Endothelial cell (in vitro differentiated cells): ENCODE results near the gene SLC22A17. TPM values are rescaled to one million over a fixed set of nuclear protein-coding genes. Genes with fewer than 3 reads are reported as not detected.

Source experiments
- DNase-seq: peaks from one replicate; pipeline ENCODE4 v3.0.0; 2021; ENCODE audit warnings: low spot score
- H3K27ac Mint-ChIP-seq: one replicate; pipeline ENCODE4 v1.8.0; 2021; ENCODE audit warnings: mixed read lengths, inconsistent platforms; ENCODE audit not compliant: unreplicated experiment
- H3K27me3 Mint-ChIP-seq: one replicate; pipeline ENCODE4 v1.8.0; 2021; ENCODE audit warnings: mild to moderate bottlenecking, moderate library complexity, mixed read lengths, inconsistent platforms; ENCODE audit not compliant: unreplicated experiment
- H3K36me3 Mint-ChIP-seq: one replicate; pipeline ENCODE4 v1.8.0; 2021; ENCODE audit warnings: mild to moderate bottlenecking, low read depth, mixed read lengths, inconsistent platforms; ENCODE audit not compliant: unreplicated experiment
- H3K4me1 Mint-ChIP-seq: one replicate; pipeline ENCODE4 v1.8.0; 2021; ENCODE audit warnings: mild to moderate bottlenecking, mixed read lengths, inconsistent platforms; ENCODE audit not compliant: unreplicated experiment
- H3K4me3 Mint-ChIP-seq: one replicate; pipeline ENCODE4 v1.8.0; 2021; ENCODE audit warnings: mild to moderate bottlenecking, mixed read lengths, inconsistent platforms; ENCODE audit not compliant: unreplicated experiment
- H3K9me3 Mint-ChIP-seq: one replicate; pipeline ENCODE4 v1.8.0; 2021; ENCODE audit warnings: mixed read lengths, inconsistent platforms; ENCODE audit not compliant: unreplicated experiment
- CTCF ChIP-seq: fragments of 200-600 bp; sonication (generic); IDR thresholded peaks from one replicate; pipeline ENCODE4 v1.5.0; 2021; ENCODE audit warnings: antibody characterized with exemption; ENCODE audit not compliant: unreplicated experiment
- total RNA-seq: library from RNA; stranded (reverse); fragmentation: NEBNext Ultra II Directional; extraction: Animal tissue kit (Norgen Biotek cat#: 25700); gene quantifications from one replicate; pipeline ENCODE4 v1.2.1, GENCODE V29; 2021; ENCODE audit not compliant: unreplicated experiment

Gene SLC22A17
- total RNA-seq, 1 donor from 2014 or later: 35.3 TPM

DNA sequence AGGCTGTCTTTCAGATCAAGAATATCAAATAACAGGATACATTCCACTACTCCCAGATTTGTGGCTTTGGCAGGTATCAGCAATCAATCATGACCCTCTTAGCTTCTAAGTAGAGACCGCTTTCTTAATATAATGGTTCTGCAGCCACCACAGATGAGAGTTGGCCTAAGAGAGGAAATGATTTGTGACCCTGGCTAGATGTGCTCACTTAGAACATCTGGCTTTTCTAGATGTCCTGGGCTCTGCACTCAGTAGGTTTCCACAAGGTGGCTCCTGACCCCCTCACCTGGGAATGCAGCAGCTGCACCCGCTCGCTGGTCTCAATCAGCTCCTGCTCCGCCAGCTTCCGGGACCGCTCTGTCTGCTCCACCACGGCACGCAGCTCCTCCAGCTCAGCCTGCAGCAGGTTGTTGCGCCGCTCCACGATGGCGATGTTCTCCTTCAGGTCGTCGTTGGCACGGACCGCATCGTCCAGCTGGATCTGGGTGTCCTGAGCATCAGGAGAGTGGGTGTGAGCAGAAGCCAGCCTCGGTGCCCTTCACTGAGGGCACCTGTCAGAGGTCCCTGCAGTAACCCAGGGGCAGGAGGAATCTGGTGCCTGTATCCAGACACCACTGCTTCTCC, 33.1 kb upstream of the SLC22A17 start:
- TF ChIP-seq CTCF: no peak
- Mint-ChIP-seq H3K4me1 (peaks cover 27% of the 10 kb centered on the region), H3K27ac (no peak overlapping the region), H3K9me3 (no peaks in the 10 kb centered on the region), H3K4me3 (no peak overlapping the region), H3K27me3 (peaks cover 2% of the 10 kb centered on the region), H3K36me3 (peaks cover 17% of the 10 kb centered on the region)
- DNase-seq: no peak

DNA sequence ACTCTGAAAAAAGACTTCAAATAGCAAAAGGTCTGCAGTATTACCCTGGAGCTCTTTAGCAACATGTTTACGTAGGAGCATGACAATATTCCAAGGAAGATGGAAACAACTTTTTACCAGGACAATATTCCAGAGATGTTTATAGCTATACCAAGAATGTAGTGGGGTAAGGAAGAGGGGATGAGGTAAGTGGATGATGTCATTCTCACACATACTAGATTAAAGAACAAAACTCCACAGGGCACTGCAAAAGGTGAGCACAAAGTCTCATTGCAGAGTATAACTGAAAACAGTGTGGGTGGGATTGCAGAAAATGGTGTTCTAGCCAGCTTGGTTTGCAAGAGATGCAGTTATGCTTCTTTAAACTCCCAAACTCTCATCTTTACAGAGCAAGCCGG, 32.6 kb upstream of the SLC22A17 start:
- TF ChIP-seq CTCF: no peak
- H3K4me3 Mint-ChIP-seq: no peak overlapping the region
- peaks cover 17% of the 10 kb centered on the region for H3K36me3 Mint-ChIP-seq
- DNase-seq: no peak
- H3K27ac Mint-ChIP-seq: no peak overlapping the region
- peaks cover 31% of the 10 kb centered on the region for H3K4me1 Mint-ChIP-seq
- no peaks in the 10 kb centered on the region for H3K9me3 Mint-ChIP-seq
- peaks cover 2% of the 10 kb centered on the region for H3K27me3 Mint-ChIP-seq

GRCh38 chr14:23384364-23385080, 31.8 kb upstream of the SLC22A17 start:
- H3K9me3 Mint-ChIP-seq: no peaks in the 10 kb centered on the region
- H3K4me3 Mint-ChIP-seq: no peak overlapping the region

DNA sequence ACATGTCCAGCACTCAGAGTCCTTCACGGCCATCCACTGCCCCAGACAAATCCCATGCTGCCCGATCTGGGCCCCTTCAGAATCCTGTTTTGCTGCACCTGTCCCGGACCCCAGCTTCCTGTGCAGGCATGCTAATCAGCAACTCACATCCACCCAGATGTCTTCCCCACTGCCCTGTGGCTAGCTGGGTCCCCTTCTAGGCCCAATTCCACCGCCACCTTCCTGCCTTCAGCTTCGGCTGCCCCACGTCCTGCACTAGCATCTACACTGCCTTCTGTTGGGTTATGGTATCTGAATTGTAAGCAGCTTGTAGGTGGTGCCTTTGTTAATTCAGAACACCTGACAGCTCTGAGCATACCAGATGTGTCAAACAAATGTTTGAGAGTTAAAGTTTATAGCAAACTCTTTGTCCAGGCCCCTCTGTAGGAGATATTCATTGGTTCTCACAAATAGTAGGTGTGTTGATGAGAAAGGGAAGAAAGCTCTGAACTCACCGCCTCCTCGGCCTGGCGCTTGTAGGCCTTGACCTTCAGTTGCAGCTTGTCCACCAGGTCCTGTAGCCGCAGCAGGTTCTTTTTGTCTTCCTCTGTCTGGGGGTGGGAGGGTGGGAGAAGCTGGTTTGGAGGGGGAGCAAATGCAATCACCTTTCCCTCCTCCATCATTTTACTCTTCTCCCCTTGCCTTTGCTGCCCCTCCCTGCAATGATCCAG, 30.2 kb upstream of the SLC22A17 start:
- H3K27me3 Mint-ChIP-seq: peaks cover 5% of the 10 kb centered on the region
- TF ChIP-seq CTCF: no peak
- H3K36me3 Mint-ChIP-seq: peaks cover 17% of the 10 kb centered on the region
- H3K9me3 Mint-ChIP-seq: no peaks in the 10 kb centered on the region
- no peak overlapping the region for H3K4me3 Mint-ChIP-seq
- H3K27ac Mint-ChIP-seq: no peak overlapping the region
- H3K4me1 Mint-ChIP-seq: peaks cover 21% of the 10 kb centered on the region
- DNase-seq: no peak

More at GRCh38 chr14:23384364-23385080, 31.8 kb upstream of the SLC22A17 start:
- H3K36me3 Mint-ChIP-seq: peaks cover 17% of the 10 kb centered on the region
- no peak for DNase-seq
- no peak overlapping the region for H3K27ac Mint-ChIP-seq
- no peak for TF ChIP-seq CTCF
- peaks cover 27% of the 10 kb centered on the region for H3K4me1 Mint-ChIP-seq
- H3K27me3 Mint-ChIP-seq: peaks cover 2% of the 10 kb centered on the region
